HCT116 (cell line): ENCODE measurements around the gene CAAP1. TPM values are rescaled to one million over a fixed set of nuclear protein-coding genes. Genes with fewer than 3 reads are reported as not detected.

ENCODE experiments used
- ATAC-seq: fragments of 200-7000 bp; cut with Tn5 transposase; 2 replicates; pipeline ENCODE4 v1.9.1; 2020; ENCODE audit warnings: mild to moderate bottlenecking, moderate library complexity
- BruUV-seq: library from RNA; stranded (reverse); fragments of 400-500 nt; replicated peaks from 2 replicates; lab custom pipeline; 2021; lab: Mats Ljungman, UMichigan
- CTCF ChIA-PET: fragments of 300-600 bp; sonication (Branson Sonifier 250); formaldehyde crosslinking; loops from one replicate; lab custom pipeline; 2021; ENCODE audit warnings: antibody characterized with exemption; lab: Charles Lee
- POLR2A ChIA-PET: fragments of 300-600, 350-600 bp; sonication (Branson Sonifier 250); formaldehyde crosslinking; loops from one replicate; lab custom pipeline; 2021; ENCODE audit warnings: antibody characterized with exemption; lab: Charles Lee
- RAD21 ChIA-PET, 2 experiments: fragments of 300-600 bp; sonication (Branson Sonifier 250); formaldehyde crosslinking; loops; one replicate each; lab custom pipeline; 2023; ENCODE audit warnings: low total read pairs in 2 of 2; ENCODE audit not compliant: uncharacterized antibody in 2 of 2, unreplicated experiment in 2 of 2, low non-redundant PET in 1 of 2; lab: Charles Lee
- DNase-seq: peaks from one replicate; pipeline ENCODE4 v3.0.0-alpha.2; 2010; ENCODE audit warnings: low read depth, low spot score
- H2AFZ ChIP-seq: fragments of 200-600 bp; shearing (Covaris generic), sonication (generic); 2 replicates; pipeline ENCODE4 v1.6.1; 2017; ENCODE audit warnings: low read depth, mixed run types, mixed read lengths, antibody characterized with exemption, low read length; ENCODE audit not compliant: poor library complexity, severe bottlenecking
- H3K27ac ChIP-seq: 2 replicates; pipeline ENCODE4 v1.5.1; 2012; ENCODE audit warnings: low read depth, low read length
- H3K27me3 ChIP-seq: fragments of 200-600 bp; sonication (generic); 2 replicates; pipeline ENCODE4 v1.6.1; 2016; ENCODE audit warnings: mixed run types, low read length, mixed read lengths; ENCODE audit not compliant: insufficient read depth
- H3K36me3 ChIP-seq, 2 experiments: fragments of 200-500 bp in 1 of 2; fragments of 200-600 bp in 1 of 2; sonication (Bioruptor generic) in 1 of 2; sonication (generic) in 1 of 2; 2 replicates each; pipeline versions ENCODE4 v1.5.1 to v1.6.1; 2014 to 2016; ENCODE audit warnings: low read length in 2 of 2, inconsistent platforms in 1 of 2, mixed read lengths in 1 of 2, mixed run types in 1 of 2; ENCODE audit not compliant: insufficient read depth in 2 of 2, control insufficient read depth in 1 of 2
- H3K4me1 ChIP-seq, 2 experiments: fragments of 200-600 bp in 1 of 2; sonication (generic) in 1 of 2; 2 replicates each; pipeline versions ENCODE4 v1.5.1 to v1.6.1; 2012 to 2017; ENCODE audit warnings: low read length in 2 of 2, inconsistent platforms in 1 of 2, mild to moderate bottlenecking in 1 of 2, mixed read lengths in 1 of 2, mixed run types in 1 of 2, moderate library complexity in 1 of 2; ENCODE audit not compliant: insufficient read depth in 2 of 2, control insufficient read depth in 1 of 2
- H3K4me2 ChIP-seq: fragments of 200-600 bp; sonication (generic); 2 replicates; pipeline ENCODE4 v1.6.1; 2017; ENCODE audit warnings: mixed run types, low read length, mixed read lengths
- H3K4me3 ChIP-seq, 2 experiments: fragments of 200-600 bp in 1 of 2; sonication (generic) in 1 of 2; replicated peaks in 1 of 2; 2 replicates each; pipeline ENCODE4 v1.5.1; 2011 to 2016; ENCODE audit warnings: low read length in 2 of 2, control low read depth in 1 of 2, low read depth in 1 of 2, mild to moderate bottlenecking in 1 of 2, mixed read lengths in 1 of 2, mixed run types in 1 of 2
- H3K79me2 ChIP-seq: fragments of 200-600 bp; sonication (generic); 2 replicates; pipeline ENCODE4 v1.6.1; 2017; ENCODE audit warnings: mild to moderate bottlenecking, mixed run types, low read length, moderate library complexity, mixed read lengths; ENCODE audit not compliant: insufficient read depth
- H3K9ac ChIP-seq: fragments of 200-600 bp; sonication (generic); 2 replicates; pipeline ENCODE4 v1.6.1; 2016; ENCODE audit warnings: low read length, mixed read lengths
- H3K9me2 ChIP-seq: fragments of 200-600 bp; sonication (generic), shearing (Covaris generic); 2 replicates; pipeline ENCODE4 v1.6.1; 2017; ENCODE audit warnings: mixed run types, mild to moderate bottlenecking, moderate library complexity; ENCODE audit not compliant: insufficient read depth
- H3K9me3 ChIP-seq, 2 experiments: fragments of 200-500 bp in 1 of 2; fragments of 200-600 bp in 1 of 2; sonication (Bioruptor generic) in 1 of 2; sonication (generic) in 1 of 2; 2 replicates each; pipeline ENCODE4 v1.6.1; 2014 to 2017; ENCODE audit warnings: low read length in 2 of 2, mixed read lengths in 2 of 2, inconsistent platforms in 1 of 2, low read depth in 1 of 2, mild to moderate bottlenecking in 1 of 2, mixed run types in 1 of 2, moderate library complexity in 1 of 2; ENCODE audit not compliant: control insufficient read depth in 1 of 2, insufficient read depth in 1 of 2
- H4K20me1 ChIP-seq: fragments of 200-600 bp; sonication (generic), shearing (Covaris generic); 2 replicates; pipeline ENCODE4 v1.6.1; 2017; ENCODE audit warnings: mixed run types, mild to moderate bottlenecking, moderate library complexity; ENCODE audit not compliant: insufficient read depth
- ATF3 ChIP-seq: IDR thresholded peaks from 2 replicates; pipeline ENCODE4 v1.6.1; 2012
- CBX3 ChIP-seq: IDR thresholded peaks from 2 replicates; pipeline ENCODE4 v1.6.1; 2012; ENCODE audit warnings: low read depth
- CEBPB ChIP-seq: IDR thresholded peaks from 2 replicates; pipeline ENCODE4 v1.6.1; 2012; ENCODE audit warnings: low read depth
- EGR1 ChIP-seq: IDR thresholded peaks from 2 replicates; pipeline ENCODE4 v1.6.1; 2012; ENCODE audit warnings: low read depth
- EZH2 ChIP-seq: fragments of 200-600 bp; sonication (generic); IDR thresholded peaks from 2 replicates; pipeline ENCODE4 v1.6.1; 2017; ENCODE audit warnings: antibody characterized with exemption, mixed run types
- EZH2phosphoT487 ChIP-seq: fragments of 200-600 bp; IDR thresholded peaks from 2 replicates; pipeline ENCODE4 v1.6.1; 2018; ENCODE audit warnings: antibody characterized with exemption, borderline replicate concordance
- FOSL1 ChIP-seq: IDR thresholded peaks from 2 replicates; pipeline ENCODE4 v1.6.1; 2012; ENCODE audit warnings: low read depth
- POLR2A ChIP-seq: IDR thresholded peaks from 2 replicates; pipeline ENCODE4 v1.7.0; 2011; ENCODE audit warnings: borderline replicate concordance; ENCODE audit not compliant: insufficient read depth, insufficient read length; ENCODE audit errors: extremely low read depth
- POLR2AphosphoS5 ChIP-seq: IDR thresholded peaks from 2 replicates; pipeline ENCODE4 v1.6.1; 2011; ENCODE audit warnings: mild to moderate bottlenecking, low read depth, low read length, moderate library complexity
- RAD21 ChIP-seq: IDR thresholded peaks from 2 replicates; pipeline ENCODE4 v1.6.1; 2012; ENCODE audit warnings: low read depth, mild to moderate bottlenecking
- SP1 ChIP-seq: IDR thresholded peaks from 2 replicates; pipeline ENCODE4 v1.6.1; 2012; ENCODE audit warnings: low read depth
- SRF ChIP-seq: IDR thresholded peaks from 2 replicates; pipeline ENCODE4 v1.6.1; 2012; ENCODE audit warnings: low read depth
- TCF7L2 ChIP-seq: IDR thresholded peaks from 2 replicates; pipeline ENCODE4 v1.7.0; 2011; ENCODE audit warnings: borderline replicate concordance, inconsistent platforms; ENCODE audit not compliant: insufficient read depth, insufficient read length; ENCODE audit errors: extremely low read depth
- YY1 ChIP-seq: IDR thresholded peaks from 2 replicates; pipeline ENCODE4 v1.6.1; 2011; ENCODE audit warnings: low read length, low read depth, moderate library complexity, mild to moderate bottlenecking; ENCODE audit not compliant: insufficient replicate concordance; ENCODE audit errors: extremely low read depth
- ZFX ChIP-seq: fragments of 450-650 bp; IDR thresholded peaks from 2 replicates; pipeline ENCODE4 v1.6.1; 2017
- ZNF274 ChIP-seq: fragments of 200-500 bp; sonication (Bioruptor generic); IDR thresholded peaks from 2 replicates; pipeline ENCODE4 v1.6.1; 2014; ENCODE audit warnings: mild to moderate bottlenecking, low read depth, low read length, inconsistent platforms
- intact Hi-C: fragments of 100-400 bp; cut with micrococcal nuclease; formaldehyde crosslinking; loops from 2 replicates; pipeline ENCODE4 v1.10.0; 2022
- total RNA-seq: library from RNA; stranded (reverse); gene quantifications from one replicate; pipeline ENCODE4 v1.2.1, GENCODE V29; 2021; ENCODE audit not compliant: unreplicated experiment
- TF ChIP-seq, protein P1 (sequence below), 3 experiments: fragments of 200-600 bp in 1 of 3; sonication (generic) in 1 of 3; IDR thresholded peaks in 2 of 3; conservative IDR thresholded peaks in 1 of 3; 2 replicates each; pipeline ENCODE4 v1.5.1; 2012 to 2017; ENCODE audit warnings: low read depth in 2 of 3, low read length in 2 of 3, antibody characterized with exemption in 1 of 3, borderline replicate concordance in 1 of 3, control low read depth in 1 of 3, mild to moderate bottlenecking in 1 of 3, mixed read lengths in 1 of 3, mixed run types in 1 of 3, moderate library complexity in 1 of 3; ENCODE audit not compliant: insufficient read depth in 1 of 3
- TF ChIP-seq, protein P2 (sequence below): IDR thresholded peaks from 2 replicates; pipeline ENCODE4 v1.6.1; 2011; ENCODE audit warnings: mild to moderate bottlenecking, low read length, moderate library complexity; ENCODE audit not compliant: insufficient replicate concordance; ENCODE audit errors: extremely low read depth
- TF ChIP-seq, protein P3 (sequence below): IDR thresholded peaks from 2 replicates; pipeline ENCODE4 v1.6.1; 2012
- TF ChIP-seq, protein P4 (sequence below): IDR thresholded peaks from 2 replicates; pipeline ENCODE4 v1.6.1; 2012; ENCODE audit warnings: low read depth

Gene CAAP1
- total RNA-seq, 1 experiment from 2014 or later: 19.1 TPM

GRCh38 chr9:26880262-26880661 lies 12.3 kb downstream of the CAAP1 start:
- Histone ChIP-seq H3K9ac (no peak overlapping the region), H4K20me1 (no peaks in the 10 kb centered on the region; the same call in 1 of the 2 replicates), H3K9me2 (no peaks in the 10 kb centered on the region), H3K4me1 (no peaks in the 10 kb centered on the region), H3K27me3 (no peaks in the 10 kb centered on the region), H3K79me2 (peaks cover 4% of the 10 kb centered on the region), H2AFZ (no peak overlapping the region), H3K9me3 (peaks cover 0 to 8% of the 10 kb centered on the region in 2 experiments; a peak in 1 of 4 replicates), H3K4me3 (no peak overlapping the region), H3K4me2 (no peak overlapping the region), H3K36me3 (peaks cover 9 to 19% of the 10 kb centered on the region in 2 experiments; a peak in 3 of 4 replicates), H3K27ac (no peak overlapping the region)
- ChIA-PET POLR2A (no interaction called here), CTCF (no interaction called here), RAD21 (no interaction called here)
- ATAC-seq: no peak
- BruUV-seq: no TSS peak
- TF ChIP-seq, protein P1, sequence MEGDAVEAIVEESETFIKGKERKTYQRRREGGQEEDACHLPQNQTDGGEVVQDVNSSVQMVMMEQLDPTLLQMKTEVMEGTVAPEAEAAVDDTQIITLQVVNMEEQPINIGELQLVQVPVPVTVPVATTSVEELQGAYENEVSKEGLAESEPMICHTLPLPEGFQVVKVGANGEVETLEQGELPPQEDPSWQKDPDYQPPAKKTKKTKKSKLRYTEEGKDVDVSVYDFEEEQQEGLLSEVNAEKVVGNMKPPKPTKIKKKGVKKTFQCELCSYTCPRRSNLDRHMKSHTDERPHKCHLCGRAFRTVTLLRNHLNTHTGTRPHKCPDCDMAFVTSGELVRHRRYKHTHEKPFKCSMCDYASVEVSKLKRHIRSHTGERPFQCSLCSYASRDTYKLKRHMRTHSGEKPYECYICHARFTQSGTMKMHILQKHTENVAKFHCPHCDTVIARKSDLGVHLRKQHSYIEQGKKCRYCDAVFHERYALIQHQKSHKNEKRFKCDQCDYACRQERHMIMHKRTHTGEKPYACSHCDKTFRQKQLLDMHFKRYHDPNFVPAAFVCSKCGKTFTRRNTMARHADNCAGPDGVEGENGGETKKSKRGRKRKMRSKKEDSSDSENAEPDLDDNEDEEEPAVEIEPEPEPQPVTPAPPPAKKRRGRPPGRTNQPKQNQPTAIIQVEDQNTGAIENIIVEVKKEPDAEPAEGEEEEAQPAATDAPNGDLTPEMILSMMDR (IDR thresholded peaks at IDR 0.05 in 2 of 3, conservative IDR thresholded peaks at IDR 0.05 in 1 of 3; ENCODE audit: borderline replicate concordance in 1 of 3, insufficient read depth in 1 of 3, low read depth in 2 of 3, low read length in 2 of 3): no peak
- TF ChIP-seq CEBPB (no peak), EZH2phosphoT487 (no peak), POLR2A (no peak), ATF3 (no peak), YY1 (no peak), ZFX (no peak), EGR1 (no peak), TCF7L2 (no peak), RAD21 (no peak), POLR2AphosphoS5 (no peak), ZNF274 (no peak), EZH2 (no peak), CBX3 (no peak), FOSL1 (no peak), SRF (no peak), SP1 (no peak)
- TF ChIP-seq, protein P2, sequence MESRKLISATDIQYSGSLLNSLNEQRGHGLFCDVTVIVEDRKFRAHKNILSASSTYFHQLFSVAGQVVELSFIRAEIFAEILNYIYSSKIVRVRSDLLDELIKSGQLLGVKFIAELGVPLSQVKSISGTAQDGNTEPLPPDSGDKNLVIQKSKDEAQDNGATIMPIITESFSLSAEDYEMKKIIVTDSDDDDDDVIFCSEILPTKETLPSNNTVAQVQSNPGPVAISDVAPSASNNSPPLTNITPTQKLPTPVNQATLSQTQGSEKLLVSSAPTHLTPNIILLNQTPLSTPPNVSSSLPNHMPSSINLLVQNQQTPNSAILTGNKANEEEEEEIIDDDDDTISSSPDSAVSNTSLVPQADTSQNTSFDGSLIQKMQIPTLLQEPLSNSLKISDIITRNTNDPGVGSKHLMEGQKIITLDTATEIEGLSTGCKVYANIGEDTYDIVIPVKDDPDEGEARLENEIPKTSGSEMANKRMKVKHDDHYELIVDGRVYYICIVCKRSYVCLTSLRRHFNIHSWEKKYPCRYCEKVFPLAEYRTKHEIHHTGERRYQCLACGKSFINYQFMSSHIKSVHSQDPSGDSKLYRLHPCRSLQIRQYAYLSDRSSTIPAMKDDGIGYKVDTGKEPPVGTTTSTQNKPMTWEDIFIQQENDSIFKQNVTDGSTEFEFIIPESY: no peak
- TF ChIP-seq, protein P3, sequence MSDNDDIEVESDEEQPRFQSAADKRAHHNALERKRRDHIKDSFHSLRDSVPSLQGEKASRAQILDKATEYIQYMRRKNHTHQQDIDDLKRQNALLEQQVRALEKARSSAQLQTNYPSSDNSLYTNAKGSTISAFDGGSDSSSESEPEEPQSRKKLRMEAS: no peak
- TF ChIP-seq, protein P4, sequence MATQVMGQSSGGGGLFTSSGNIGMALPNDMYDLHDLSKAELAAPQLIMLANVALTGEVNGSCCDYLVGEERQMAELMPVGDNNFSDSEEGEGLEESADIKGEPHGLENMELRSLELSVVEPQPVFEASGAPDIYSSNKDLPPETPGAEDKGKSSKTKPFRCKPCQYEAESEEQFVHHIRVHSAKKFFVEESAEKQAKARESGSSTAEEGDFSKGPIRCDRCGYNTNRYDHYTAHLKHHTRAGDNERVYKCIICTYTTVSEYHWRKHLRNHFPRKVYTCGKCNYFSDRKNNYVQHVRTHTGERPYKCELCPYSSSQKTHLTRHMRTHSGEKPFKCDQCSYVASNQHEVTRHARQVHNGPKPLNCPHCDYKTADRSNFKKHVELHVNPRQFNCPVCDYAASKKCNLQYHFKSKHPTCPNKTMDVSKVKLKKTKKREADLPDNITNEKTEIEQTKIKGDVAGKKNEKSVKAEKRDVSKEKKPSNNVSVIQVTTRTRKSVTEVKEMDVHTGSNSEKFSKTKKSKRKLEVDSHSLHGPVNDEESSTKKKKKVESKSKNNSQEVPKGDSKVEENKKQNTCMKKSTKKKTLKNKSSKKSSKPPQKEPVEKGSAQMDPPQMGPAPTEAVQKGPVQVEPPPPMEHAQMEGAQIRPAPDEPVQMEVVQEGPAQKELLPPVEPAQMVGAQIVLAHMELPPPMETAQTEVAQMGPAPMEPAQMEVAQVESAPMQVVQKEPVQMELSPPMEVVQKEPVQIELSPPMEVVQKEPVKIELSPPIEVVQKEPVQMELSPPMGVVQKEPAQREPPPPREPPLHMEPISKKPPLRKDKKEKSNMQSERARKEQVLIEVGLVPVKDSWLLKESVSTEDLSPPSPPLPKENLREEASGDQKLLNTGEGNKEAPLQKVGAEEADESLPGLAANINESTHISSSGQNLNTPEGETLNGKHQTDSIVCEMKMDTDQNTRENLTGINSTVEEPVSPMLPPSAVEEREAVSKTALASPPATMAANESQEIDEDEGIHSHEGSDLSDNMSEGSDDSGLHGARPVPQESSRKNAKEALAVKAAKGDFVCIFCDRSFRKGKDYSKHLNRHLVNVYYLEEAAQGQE: no peak
- DNase-seq: no peak
- intact Hi-C loops: no loop called here
